ENCODE measurements around the gene NAALADL2.
"Not testable (repeated sequence)": the region's sequence is repeated elsewhere in the genome, so short reads cannot be mapped to it uniquely, and the experiment has no call there.

NAALADL2 gene

GRCh38 chr3:175729466-175729865 lies 870.3 kb downstream of the NAALADL2 start:
- DNase-seq, result no peak

- DNase-seq, result no peak
These were observed 872.4 kb downstream of the NAALADL2 start for GRCh38 chr3:175731543-175731942.

GRCh38 chr3:175732017-175732416 lies 872.9 kb downstream of the NAALADL2 start:
- no peak for DNase-seq

GRCh38 chr3:175735866-175736265 lies 876.7 kb downstream of the NAALADL2 start:
- DNase-seq, result no peak

GRCh38 chr3:175737646-175738572 lies 878.8 kb downstream of the NAALADL2 start:
- DNase-seq, result no peak

- no peak for DNase-seq
These were observed 882.8 kb downstream of the NAALADL2 start for GRCh38 chr3:175741951-175742350.

GRCh38 chr3:175743733-175744400 lies 884.7 kb downstream of the NAALADL2 start:
- no peak for DNase-seq

GRCh38 chr3:175746308-175746707 lies 887.2 kb downstream of the NAALADL2 start:
- DNase-seq, result no peak

- DNase-seq, result no peak
These were observed 889.1 kb downstream of the NAALADL2 start for GRCh38 chr3:175748087-175748730.

- DNase-seq, result no peak
These were observed 890.8 kb downstream of the NAALADL2 start for GRCh38 chr3:175749981-175750380.

- DNase-seq, result no peak
These were observed 892.0 kb downstream of the NAALADL2 start for GRCh38 chr3:175751089-175751488.

- DNase-seq, result no peak
These were observed 904.8 kb downstream of the NAALADL2 start for GRCh38 chr3:175763948-175764347.

GRCh38 chr3:175764722-175765121 lies 905.6 kb downstream of the NAALADL2 start:
- no peak for DNase-seq

GRCh38 chr3:175770426-175770825 lies 911.3 kb downstream of the NAALADL2 start:
- no peak for DNase-seq

GRCh38 chr3:175777495-175777894 lies 918.4 kb downstream of the NAALADL2 start:
- DNase-seq, result no peak

GRCh38 chr3:175777965-175778364 lies 918.8 kb downstream of the NAALADL2 start:
- DNase-seq, result no peak

- DNase-seq, result no peak
These were observed 919.9 kb downstream of the NAALADL2 start for GRCh38 chr3:175778994-175779393.

GRCh38 chr3:175787109-175787508 lies 928.0 kb downstream of the NAALADL2 start:
- DNase-seq, result not testable (repeated sequence)

GRCh38 chr3:175792245-175792644 lies 933.1 kb downstream of the NAALADL2 start:
- no peak for DNase-seq

- DNase-seq, result no peak
These were observed 939.2 kb downstream of the NAALADL2 start for GRCh38 chr3:175798326-175798725.

- no peak for DNase-seq
These were observed 946.7 kb downstream of the NAALADL2 start for GRCh38 chr3:175805825-175806224.

- no peak for DNase-seq
These were observed 948.0 kb downstream of the NAALADL2 start for GRCh38 chr3:175807175-175807574.

GRCh38 chr3:175818811-175819464 lies 959.8 kb downstream of the NAALADL2 start:
- no peak for DNase-seq

Measured in femur (tissue), 1 donor.